Ectodermal cell (in vitro differentiated cells): ENCODE data around the gene SLC7A4.

Source experiments
- H3K27ac ChIP-seq: 2 replicates; pipeline ENCODE4 v1.7.0; 2013; ENCODE audit warnings: mild to moderate bottlenecking, low read depth, low read length; ENCODE audit not compliant: insufficient read depth, poor library complexity, severe bottlenecking
- H3K27me3 ChIP-seq: 2 replicates; pipeline ENCODE4 v1.7.0; 2013; ENCODE audit warnings: mild to moderate bottlenecking, low read length; ENCODE audit not compliant: insufficient read depth, control insufficient read depth, poor library complexity, severe bottlenecking
- H3K36me3 ChIP-seq: one replicate; pipeline ENCODE4 v1.7.0; 2013; ENCODE audit warnings: low read length; ENCODE audit not compliant: control insufficient read depth, insufficient read depth
- H3K4me1 ChIP-seq: one replicate; pipeline ENCODE4 v1.7.0; 2013; ENCODE audit warnings: low read length; ENCODE audit not compliant: control insufficient read depth, insufficient read depth
- H3K4me3 ChIP-seq: 2 replicates; pipeline ENCODE4 v1.7.0; 2013; ENCODE audit warnings: low read depth, low read length, control low read depth; ENCODE audit not compliant: insufficient read depth
- H3K9me3 ChIP-seq: 2 replicates; pipeline ENCODE4 v1.7.0; 2013; ENCODE audit warnings: mild to moderate bottlenecking, low read length, moderate library complexity; ENCODE audit not compliant: control insufficient read depth
- WGBS, 2 experiments: methylation state at CpG; one replicate each; pipeline ENCODE4 v1.1.7; 2013; ENCODE audit warnings: missing lambda C conversion rate in 2 of 2; 5-methylcytosine and 5-hydroxymethylcytosine counted together

Gene SLC7A4

DNA sequence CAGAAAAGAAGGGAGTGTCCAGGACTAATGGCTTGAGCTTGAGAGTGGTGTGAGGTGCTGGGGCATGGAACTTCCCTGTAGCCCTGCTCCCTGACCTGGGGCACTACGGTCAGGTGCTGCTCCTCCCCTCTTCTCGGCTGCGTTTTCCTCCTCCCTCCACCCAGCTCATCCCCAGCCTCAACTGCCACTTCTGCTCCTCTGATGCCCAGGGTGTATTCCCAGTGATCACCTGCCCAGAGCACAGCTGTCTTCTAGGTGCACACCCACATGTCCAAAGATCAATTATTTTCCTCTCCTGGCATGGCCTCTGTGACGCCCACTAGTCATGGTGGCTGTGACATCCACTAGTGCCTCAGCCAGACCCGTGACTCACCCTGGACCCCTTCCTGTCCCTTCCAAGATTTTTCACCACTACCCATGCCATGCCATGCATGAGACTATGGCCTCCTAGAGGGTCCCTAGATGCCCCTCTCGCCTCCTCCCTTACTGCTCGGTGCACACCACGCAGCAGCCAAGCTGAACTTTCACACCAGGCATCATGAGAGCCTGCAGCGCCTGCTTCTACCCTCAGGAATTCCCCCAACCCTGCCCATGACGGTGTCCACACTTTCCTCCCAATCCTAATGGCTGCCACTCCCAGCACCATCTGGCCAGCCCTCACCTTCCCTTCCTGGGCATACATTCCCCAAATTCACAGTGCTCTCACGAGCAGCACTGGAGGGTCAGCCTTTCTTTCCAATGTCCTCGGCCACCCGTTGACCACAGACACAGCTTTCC, 15.5 kb downstream of the SLC7A4 start:
- Histone ChIP-seq H3K4me1 (peaks cover 29% of the 10 kb centered on the region), H3K9me3 (no peaks in the 10 kb centered on the region), H3K27ac (no peak overlapping the region), H3K27me3 (no peaks in the 10 kb centered on the region), H3K4me3 (no peak overlapping the region), H3K36me3 (no peaks in the 10 kb centered on the region)
- WGBS, 2 experiments = 91 to 92% methylated on average over 13 of the region's 13 CpGs

- Histone ChIP-seq H3K4me3 (peak overlapping the region; percentile 69), H3K27ac (peak overlapping the region; percentile 91)
Observed at GRCh38 chr22:21015466-21016006, 16.8 kb downstream of the SLC7A4 start.

GRCh38 chr22:21014726-21015465, 17.5 kb downstream of the SLC7A4 start, which contains the start of gene P2RX6:
Gene P2RX6 (plus strand): TSS chr22:21015165. CDS start chr22:21015175, 10 bp downstream.
- peak within 1 kb of the TSS; percentile 69 for H3K4me3 ChIP-seq
- no peaks in the 10 kb centered on the region for H3K9me3 ChIP-seq
- 52 to 54% methylated on average over 12 of the region's 12 CpGs for WGBS, 2 experiments
- H3K27me3 ChIP-seq = no peaks in the 10 kb centered on the region
- H3K27ac ChIP-seq = peak within 1 kb of the TSS; percentile 93
- H3K36me3 ChIP-seq = no peaks in the 10 kb centered on the region
- H3K4me1 ChIP-seq = peaks cover 29% of the 10 kb centered on the region

More at GRCh38 chr22:21015466-21016006, 16.8 kb downstream of the SLC7A4 start:
- Histone ChIP-seq H3K27me3 (no peaks in the 10 kb centered on the region), H3K4me1 (peaks cover 29% of the 10 kb centered on the region), H3K36me3 (no peaks in the 10 kb centered on the region), H3K9me3 (no peaks in the 10 kb centered on the region)
- 81 to 82% methylated on average over 10 of the region's 10 CpGs for WGBS, 2 experiments

- H3K4me1 ChIP-seq = peaks cover 29% of the 10 kb centered on the region
- no peaks in the 10 kb centered on the region for H3K9me3 ChIP-seq
- H3K27ac ChIP-seq = peak overlapping the region; percentile 93
- peak overlapping the region; percentile 69 for H3K4me3 ChIP-seq
- H3K36me3 ChIP-seq = no peaks in the 10 kb centered on the region
- WGBS, 2 experiments = 3% methylated on average over 40 of the region's 40 CpGs
- H3K27me3 ChIP-seq = no peaks in the 10 kb centered on the region
Observed at GRCh38 chr22:21014202-21014725, 18.1 kb downstream of the SLC7A4 start.

DNA sequence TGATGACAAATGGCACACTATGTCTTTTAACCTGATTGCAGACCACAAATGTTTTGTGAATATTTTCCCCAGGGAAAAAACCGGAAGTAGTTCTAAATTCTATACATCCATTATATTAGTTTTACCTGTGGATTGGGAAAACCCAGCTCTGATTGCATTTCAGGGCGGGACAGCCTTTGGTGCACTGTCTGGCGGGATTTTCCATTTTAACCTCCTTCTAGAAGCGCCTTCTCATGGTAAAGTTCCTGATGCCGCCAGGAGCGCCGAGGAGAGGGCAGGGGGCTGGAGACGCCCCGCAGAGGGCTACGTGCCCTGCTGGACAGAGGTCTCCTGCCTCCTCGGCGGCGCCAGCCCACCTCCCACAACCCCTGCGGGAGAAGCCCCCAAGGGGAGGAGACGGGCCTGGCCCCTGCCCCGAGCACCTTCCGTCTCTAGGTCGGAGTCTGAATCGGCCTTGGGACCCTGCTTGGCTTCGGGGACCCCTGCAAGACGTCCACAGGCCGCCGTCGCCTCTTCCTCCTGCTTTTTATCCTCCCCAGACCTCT, 18.6 kb downstream of the SLC7A4 start:
- peak overlapping the region; percentile 93 for H3K27ac ChIP-seq
- H3K27me3 ChIP-seq = no peaks in the 10 kb centered on the region
- H3K4me1 ChIP-seq = peaks cover 29% of the 10 kb centered on the region
- WGBS, 2 experiments = 4 to 5% methylated on average over 24 of the region's 24 CpGs
- H3K4me3 ChIP-seq = peak overlapping the region; percentile 69
- H3K36me3 ChIP-seq = no peaks in the 10 kb centered on the region
- H3K9me3 ChIP-seq = no peaks in the 10 kb centered on the region

DNA sequence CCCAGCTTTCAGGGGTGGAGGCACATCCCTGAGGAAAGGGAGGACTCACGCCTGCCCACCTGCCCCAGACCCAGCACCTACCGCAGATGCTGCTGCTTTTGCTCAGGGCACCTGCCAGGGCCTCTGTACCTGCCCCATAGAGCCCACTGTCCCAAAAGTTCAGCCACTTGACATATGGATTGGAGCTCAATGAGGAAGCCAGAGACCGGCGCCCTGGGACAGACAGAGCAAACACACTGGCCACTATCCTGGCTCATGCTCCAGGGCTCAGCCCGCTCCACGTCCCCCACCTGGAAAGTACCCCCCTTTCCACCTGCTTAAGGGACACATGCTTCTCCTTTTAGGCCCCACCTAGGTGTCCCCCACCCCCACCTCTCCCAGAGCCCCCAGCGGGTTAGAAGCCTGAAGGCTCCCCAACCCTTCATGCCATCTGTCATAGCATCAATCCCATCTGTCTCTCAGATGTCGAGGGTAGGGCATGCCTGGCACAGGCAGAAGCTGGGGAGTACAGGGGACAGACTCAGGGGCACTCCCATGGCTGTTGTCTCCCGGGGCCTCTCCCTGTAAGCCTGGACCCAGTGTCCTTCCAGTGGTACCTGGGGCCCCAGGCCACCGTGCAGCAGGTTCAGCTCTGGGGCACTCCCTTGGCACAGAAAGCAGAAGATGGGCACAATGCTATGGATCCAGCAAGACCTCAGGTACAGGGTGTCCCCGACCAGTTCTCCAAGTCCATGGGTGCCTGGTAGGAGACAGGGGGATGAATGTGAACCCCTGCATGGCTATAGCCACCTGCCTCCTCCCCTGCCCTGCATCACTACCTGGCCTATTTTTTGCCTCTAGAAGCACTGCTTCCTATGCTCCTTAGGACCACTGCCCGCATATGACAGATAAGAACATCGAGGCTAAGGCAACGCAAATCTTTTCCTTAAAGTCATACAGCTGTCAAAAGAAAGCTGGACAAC, 19.6 kb downstream of the SLC7A4 start:
- no peaks in the 10 kb centered on the region for H3K27me3 ChIP-seq
- no peaks in the 10 kb centered on the region for H3K36me3 ChIP-seq
- no peaks in the 10 kb centered on the region for H3K9me3 ChIP-seq
- H3K27ac ChIP-seq = no peak overlapping the region
- peaks cover 29% of the 10 kb centered on the region for H3K4me1 ChIP-seq
- 91 to 93% methylated on average over 14 of the region's 14 CpGs for WGBS, 2 experiments
- H3K4me3 ChIP-seq = peak overlapping the region; percentile 69

- Histone ChIP-seq H3K9me3 (no peaks in the 10 kb centered on the region), H3K27ac (no peak overlapping the region), H3K27me3 (no peaks in the 10 kb centered on the region), H3K36me3 (no peaks in the 10 kb centered on the region), H3K4me3 (no peak overlapping the region), H3K4me1 (peaks cover 23% of the 10 kb centered on the region)
- WGBS, 2 experiments = 85 to 89% methylated on average over 3 of the region's 3 CpGs
Observed at GRCh38 chr22:21010426-21011113, 21.8 kb downstream of the SLC7A4 start.

DNA sequence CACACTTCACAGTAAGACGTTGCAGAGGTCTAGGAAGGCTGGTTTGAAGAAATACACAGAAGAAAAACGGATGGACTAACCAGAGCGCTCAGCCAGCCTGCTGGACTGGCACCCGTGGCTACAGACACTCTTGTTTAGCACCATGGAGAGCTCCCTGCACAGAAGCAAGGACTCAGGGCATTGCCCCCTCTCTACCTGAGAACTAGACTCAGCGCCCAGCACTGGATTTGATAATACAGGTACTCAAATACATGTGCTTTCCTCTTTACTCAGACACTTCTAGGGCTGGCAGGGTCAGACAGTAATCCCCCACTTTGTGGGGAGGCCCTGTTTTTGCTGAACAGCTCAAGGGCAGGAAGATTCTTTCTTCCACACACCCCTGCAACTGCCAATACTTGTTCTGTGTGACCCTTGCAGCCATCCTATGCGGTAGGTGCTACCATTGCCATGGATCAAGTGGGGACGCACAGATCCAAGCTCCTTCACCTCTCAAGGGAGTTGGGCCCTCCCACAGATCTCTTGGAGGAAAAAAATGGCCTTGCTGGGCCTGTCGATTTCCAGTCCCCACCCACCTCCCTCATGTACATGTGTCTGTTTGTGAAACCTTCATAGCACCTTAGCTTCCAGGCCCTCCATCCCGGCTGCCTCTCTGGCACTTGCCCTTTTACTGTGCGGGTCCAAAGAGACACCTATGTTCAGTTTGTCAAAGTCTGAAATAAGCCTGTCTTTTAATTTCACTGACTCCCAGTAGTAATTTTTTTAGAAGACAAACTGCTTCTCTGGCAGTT, 22.5 kb downstream of the SLC7A4 start:
- WGBS, 2 experiments = 72 to 76% methylated on average over 10 of the region's 10 CpGs
- no peaks in the 10 kb centered on the region for H3K9me3 ChIP-seq
- no peak overlapping the region for H3K4me3 ChIP-seq
- H3K4me1 ChIP-seq = peaks cover 15% of the 10 kb centered on the region
- no peaks in the 10 kb centered on the region for H3K27me3 ChIP-seq
- no peak overlapping the region for H3K27ac ChIP-seq
- H3K36me3 ChIP-seq = no peaks in the 10 kb centered on the region
